Stimulated activated CD8-positive, alpha-beta memory T cell treated with anti-CD3 and anti-CD28 coated beads, Interleukin-2, amount 100 ng/mL, for 48 hours (primary cell): ENCODE measurements around the gene AP2S1.
A peak's percentile ranks its signal among the peaks of the same experiment; 100 is the strongest.
"Not testable (repeated sequence)": the region's sequence is repeated elsewhere in the genome, so short reads cannot be mapped to it uniquely, and the experiment has no call there.

Experiments
- DNase-seq, 2 donors: peaks; one replicate each; pipeline ENCODE4 v3.0.0-alpha.2; 2020; ENCODE audit warnings: low read depth in 2 of 2

The AP2S1 gene

DNA sequence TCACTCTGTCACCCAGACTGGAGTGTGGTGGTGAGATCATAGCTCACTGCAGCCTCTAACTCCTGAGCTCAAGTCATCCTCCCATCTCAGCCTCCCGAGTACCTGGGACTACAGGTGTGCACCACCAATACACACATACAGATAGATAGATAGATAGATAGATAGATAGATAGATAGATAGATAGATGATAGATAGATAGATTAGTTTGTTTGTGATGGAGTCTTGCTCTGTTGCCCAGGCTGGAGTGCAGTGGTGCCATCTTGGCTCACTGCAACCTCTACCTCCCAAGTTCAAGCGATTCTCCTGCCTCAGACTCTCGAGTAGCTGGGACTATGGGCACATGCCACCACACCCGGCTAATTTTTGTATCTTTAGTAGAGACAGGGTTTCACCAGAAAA, 46.2 kb downstream of the AP2S1 start:
- DNase-seq = not testable (repeated sequence)

DNA sequence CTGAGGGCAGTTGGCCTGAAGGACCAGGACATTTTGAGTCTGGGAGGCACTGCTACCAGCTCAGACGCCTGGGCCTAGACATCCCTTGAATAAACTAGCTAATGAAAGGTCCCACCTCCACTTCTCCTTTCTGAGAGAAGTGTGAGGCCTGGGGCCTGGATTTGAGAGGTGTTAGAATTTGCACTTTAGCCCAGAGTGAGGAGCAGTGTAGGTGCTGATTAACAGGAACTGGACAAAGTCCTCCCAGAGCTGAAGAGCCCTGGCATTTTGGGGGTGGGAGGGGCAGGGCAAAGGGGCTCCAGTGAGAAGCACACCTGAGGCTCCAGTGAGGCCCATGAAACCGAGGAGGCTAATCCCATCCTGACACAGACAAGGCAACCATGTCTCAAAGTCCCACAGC, 47.1 kb downstream of the AP2S1 start:
- DNase-seq = no peak

DNA sequence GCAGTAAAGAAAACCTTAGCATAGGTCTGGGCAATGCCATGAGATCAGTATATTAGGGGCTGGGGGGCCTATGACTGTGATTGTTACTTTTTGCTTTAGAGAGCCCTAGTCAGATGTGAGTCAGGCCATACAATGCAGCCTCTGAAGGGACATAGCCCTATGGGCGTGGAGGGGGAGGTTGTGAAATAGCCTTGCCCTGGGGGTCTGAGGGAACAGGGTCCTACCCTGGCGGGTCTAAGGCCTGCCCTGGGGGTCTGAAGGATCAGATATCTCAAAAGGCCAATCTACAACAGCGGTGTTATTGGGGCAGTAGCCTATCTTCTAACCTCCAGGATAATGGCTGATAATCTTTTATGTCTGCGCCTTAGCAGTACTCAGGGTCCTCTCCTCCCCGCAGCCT, 48.5 kb downstream of the AP2S1 start:
- no peak for DNase-seq

DNA sequence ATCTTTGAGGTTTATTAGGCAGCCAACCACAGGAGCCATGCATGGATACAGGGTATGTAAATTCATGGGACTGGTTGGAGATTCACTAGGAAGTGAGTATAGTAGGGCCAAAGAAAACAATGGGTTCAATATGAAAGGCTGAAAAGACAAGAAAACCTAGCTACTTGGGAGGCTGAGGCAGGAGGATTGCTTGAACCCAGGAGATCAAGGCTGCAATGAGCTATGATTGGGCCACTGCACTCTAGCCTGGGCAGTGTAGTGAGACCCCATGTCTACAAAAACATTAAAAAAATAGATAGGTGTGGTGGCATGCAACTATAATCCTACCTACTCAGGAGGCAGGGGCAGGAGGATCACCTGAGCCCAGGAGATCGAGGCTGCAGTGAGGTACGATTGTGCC, 51.9 kb downstream of the AP2S1 start:
- DNase-seq = no peak

DNA sequence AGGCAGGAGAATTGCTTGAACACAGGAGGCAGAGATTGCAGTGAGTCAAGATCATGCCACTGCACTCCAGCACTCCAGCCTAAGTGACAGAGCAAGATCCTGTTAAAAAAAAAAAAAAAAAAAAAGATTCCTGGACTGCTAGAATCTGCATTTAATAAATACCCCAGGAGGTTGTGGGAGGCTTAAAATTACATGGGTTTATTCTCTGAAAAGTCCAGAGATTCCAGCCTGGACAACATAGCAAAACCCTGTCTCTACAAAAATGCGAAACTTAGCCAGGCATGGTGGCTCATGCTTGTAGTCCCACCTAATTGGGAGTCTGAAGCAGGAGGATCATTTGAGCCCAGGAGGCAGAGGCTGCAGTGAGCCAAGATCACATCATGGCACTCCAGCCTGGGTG, 52.8 kb downstream of the AP2S1 start:
- DNase-seq = no peak

- DNase-seq = no peak
These were observed 58.7 kb downstream of the AP2S1 start for GRCh38 chr19:46791944-46792343.

- DNase-seq = no peak
These were observed 61.3 kb downstream of the AP2S1 start for GRCh38 chr19:46789371-46789770.

DNA sequence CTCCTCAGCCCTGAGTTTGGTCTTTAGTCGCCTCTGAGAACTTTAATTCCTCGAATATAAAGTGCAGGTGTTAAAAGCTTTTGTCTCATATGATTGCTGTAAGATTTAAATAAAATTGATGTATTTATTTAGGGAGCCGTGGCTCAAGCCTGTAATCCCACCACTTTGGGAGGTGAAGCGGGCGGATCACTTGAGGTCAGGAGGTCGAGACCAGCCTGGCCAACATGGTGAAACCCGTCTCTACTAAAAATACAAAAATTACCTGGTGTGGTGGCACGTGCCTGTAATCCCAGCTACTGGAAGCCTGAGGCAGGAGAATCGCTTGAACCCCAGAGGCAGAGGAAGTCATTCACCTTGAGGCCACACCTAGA, 61.7 kb downstream of the AP2S1 start:
- DNase-seq = no peak

DNA sequence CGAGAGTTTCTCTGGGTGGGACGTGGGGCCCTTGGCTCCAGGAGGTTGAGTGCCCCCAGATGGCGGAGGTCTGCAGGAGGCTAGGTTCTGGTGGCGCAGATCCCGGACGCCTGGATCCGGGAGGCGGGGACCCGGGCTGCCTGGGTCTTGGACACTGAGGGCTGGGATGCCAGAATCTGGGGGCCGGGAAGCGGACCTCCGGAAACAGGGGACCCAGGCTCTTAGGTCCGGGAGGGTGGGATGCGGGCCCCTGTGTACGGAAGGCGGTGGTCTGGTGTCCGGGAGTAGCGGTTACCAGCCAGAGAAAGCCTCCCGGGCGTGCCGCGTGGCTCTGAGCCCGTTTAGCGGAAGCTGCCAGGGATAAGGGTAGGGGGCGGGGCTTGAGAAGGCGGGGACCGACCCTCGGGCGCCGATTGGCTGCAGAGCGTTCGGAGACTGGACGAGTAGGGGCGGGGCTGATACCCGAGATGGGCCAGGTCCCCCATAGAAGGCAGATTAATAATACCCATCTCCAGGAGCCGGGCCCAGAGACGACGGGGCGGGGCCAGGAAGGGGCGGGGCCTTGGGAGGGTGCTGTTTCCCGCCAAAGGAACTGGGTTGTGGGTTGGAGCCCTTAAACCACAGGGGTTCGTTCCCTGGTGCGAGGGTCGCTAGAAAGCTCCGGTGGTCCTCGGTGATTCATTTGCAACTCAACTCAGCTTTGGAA, 62.2 kb downstream of the AP2S1 start, which contains the start of gene SLC1A5:
SLC1A5 (minus strand) TSS at position 333 of the 706 bp plus-strand sequence. CDS start 629 bp downstream, outside the sequence.
- peak; percentile 98 to 99 for DNase-seq
